Psoas muscle (tissue), 8 donors: ENCODE measurements around the gene GRIP1. TPM values are rescaled to one million over a fixed set of nuclear protein-coding genes. Genes with fewer than 3 reads are reported as not detected.

Source experiments
- ATAC-seq, 4 donors: fragments of 200-7000 bp; cut with Tn5 transposase; one replicate each; pipeline ENCODE4 v1.9.1; 2020; ENCODE audit warnings: moderate library complexity in 3 of 4, mild to moderate bottlenecking in 2 of 4
- DNase-seq, 2 donors: peaks; one replicate each; pipeline ENCODE4 v3.0.0-alpha.2; 2020
- H3K27ac ChIP-seq: fragments of 200-600 bp; one replicate; pipeline ENCODE4 v1.8.0; 2022
- H3K27me3 ChIP-seq, 3 donors: fragments of 200-600 bp in 1 of 3; one replicate each; pipeline versions ENCODE4 v1.6.1 to v1.8.0; 2013 to 2022; ENCODE audit warnings: low read length in 2 of 3, mild to moderate bottlenecking in 2 of 3, moderate library complexity in 1 of 3; ENCODE audit not compliant: insufficient read depth in 3 of 3
- H3K36me3 ChIP-seq, 2 donors: fragments of 200-600 bp in 1 of 2; one replicate each; pipeline versions ENCODE4 v1.6.1 to v1.8.0; 2013 to 2022; ENCODE audit warnings: low read depth in 1 of 2, mild to moderate bottlenecking in 1 of 2, moderate library complexity in 1 of 2; ENCODE audit not compliant: insufficient read depth in 1 of 2
- H3K4me1 ChIP-seq: fragments of 200-600 bp; one replicate; pipeline ENCODE4 v1.8.0; 2022
- H3K4me3 ChIP-seq: fragments of 200-600 bp; one replicate; pipeline ENCODE4 v1.8.0; 2022; ENCODE audit warnings: mild to moderate bottlenecking
- H3K9me3 ChIP-seq: fragments of 200-600 bp; one replicate; pipeline ENCODE4 v1.8.0; 2022
- CTCF ChIP-seq: fragments of 200-600 bp; IDR thresholded peaks from one replicate; pipeline ENCODE4 v1.8.0; 2022; ENCODE audit warnings: antibody characterized with exemption
- WGBS, 3 donors: extraction: QIAGEN DNeasy Blood & Tissue Kit; methylation state at CpG; one replicate each; pipeline versions ENCODE4 v1.1.6 to v1.1.7; 2013; 5-methylcytosine and 5-hydroxymethylcytosine counted together
- intact Hi-C, 2 donors: fragments of 100-400 bp; cut with DNase I; formaldehyde crosslinking; loops; one replicate each; pipeline versions ENCODE4 v1.11.0 to v1.14.2; 2022
- polyA plus RNA-seq, 3 donors: library from polyadenylated mRNA; stranded (reverse); fragments of 200-250 nt; gene quantifications; one replicate each; pipeline ENCODE4 v1.2.3, GENCODE V29; 2013
- total RNA-seq, 4 donors: library from RNA; stranded (reverse); fragmentation: NEBNext Ultra II Directional in 2 of 4; extraction: Animal tissue kit (Norgen Biotek cat#: 25700) in 2 of 4; gene quantifications; one replicate each; pipeline versions ENCODE4 v1.2.1 to v1.2.4, GENCODE V29; 2021 to 2023
- donor health status: healthy with polysubstance abuse.
- donor health status: DM: no; HTN: no; CAD: no; lungs with moderate emphysema.
- donor health status: Bipolar disorder and iron deficiency.
- donor health status: healthy.
- donor health status: DM: yes; HTN: yes; CAD: no.
- donor health status: DM: no; HTN: no; CAD: no.
- donor health status: DM: no; HTN: no; CAD: no.
- donor health status: DM: yes; HTN: yes; CAD: no.

GRIP1 gene
- total and polyA plus RNA-seq, 7 donors, result 0.05 to 4.1 (median 1.6) TPM

- H3K27ac ChIP-seq, result no peak overlapping the region
- H3K9me3 ChIP-seq, result no peaks in the 10 kb centered on the region
- TF ChIP-seq CTCF, result no peak
- no peak overlapping the region for H3K4me3 ChIP-seq
- no peaks in the 10 kb centered on the region for H3K4me1 ChIP-seq
- no peak for DNase-seq
- intact Hi-C loops, result no loop called here
- no peak for ATAC-seq
- no peaks in the 10 kb centered on the region for H3K27me3 ChIP-seq
- H3K36me3 ChIP-seq, result no peaks in the 10 kb centered on the region
Observed at GRCh38 chr12:66359300-66359699, 319.6 kb downstream of the GRIP1 start.

- H3K27ac ChIP-seq, result no peak overlapping the region
- H3K4me1 ChIP-seq, result no peaks in the 10 kb centered on the region
- no peaks in the 10 kb centered on the region for H3K9me3 ChIP-seq
- no peaks in the 10 kb centered on the region for H3K36me3 ChIP-seq
- no peaks in the 10 kb centered on the region for H3K27me3 ChIP-seq
- no peak for DNase-seq
- 57 to 59% (median 58%) methylated on average over 6 of the region's 6 CpGs for WGBS, 3 donors
- intact Hi-C loops, result no loop called here
- no peak for TF ChIP-seq CTCF
- ATAC-seq, result no peak
- no peak overlapping the region for H3K4me3 ChIP-seq
Observed at GRCh38 chr12:66354291-66354690, 324.6 kb downstream of the GRIP1 start.

- H3K27ac ChIP-seq, result no peak overlapping the region
- no peaks in the 10 kb centered on the region for H3K36me3 ChIP-seq
- no peak overlapping the region for H3K4me3 ChIP-seq
- no peaks in the 10 kb centered on the region for H3K27me3 ChIP-seq
- intact Hi-C loops, result no loop called here
- no peaks in the 10 kb centered on the region for H3K9me3 ChIP-seq
- DNase-seq, result no peak
- 95 to 98% (median 96%) methylated on average over 8 of the region's 8 CpGs for WGBS, 3 donors
- no peak for ATAC-seq
- TF ChIP-seq CTCF, result no peak
- no peaks in the 10 kb centered on the region for H3K4me1 ChIP-seq
Observed at GRCh38 chr12:66352899-66353298, 326.0 kb downstream of the GRIP1 start.

GRCh38 chr12:66352197-66352596 lies 326.7 kb downstream of the GRIP1 start:
- no peak for DNase-seq
- ATAC-seq, result no peak
- H3K4me3 ChIP-seq, result no peak overlapping the region
- no peaks in the 10 kb centered on the region for H3K36me3 ChIP-seq
- no peak for TF ChIP-seq CTCF
- H3K27ac ChIP-seq, result no peak overlapping the region
- no peaks in the 10 kb centered on the region for H3K4me1 ChIP-seq
- H3K27me3 ChIP-seq, result no peaks in the 10 kb centered on the region
- intact Hi-C loops, result no loop called here
- H3K9me3 ChIP-seq, result no peaks in the 10 kb centered on the region
- WGBS, 3 donors, result 77 to 79% (median 77%) methylated on average over 9 of the region's 9 CpGs

- Histone ChIP-seq H3K27ac (no peak overlapping the region), H3K36me3 (no peaks in the 10 kb centered on the region), H3K4me1 (no peaks in the 10 kb centered on the region), H3K9me3 (no peaks in the 10 kb centered on the region), H3K4me3 (no peak overlapping the region), H3K27me3 (no peaks in the 10 kb centered on the region)
- TF ChIP-seq CTCF, result no peak
- DNase-seq (no peak), ATAC-seq (no peak)
- intact Hi-C loops, result no loop called here
- 89 to 95% (median 89%) methylated on average over 2 of the region's 2 CpGs for WGBS, 3 donors
Observed at GRCh38 chr12:66351301-66351700, 327.6 kb downstream of the GRIP1 start.
